Vagina (tissue), 2 donors: ENCODE data around the gene TF.

Experiments
- POLR2A ChIP-seq, 2 donors: fragments of 450-650 bp; IDR thresholded peaks; one replicate each; pipeline ENCODE4 v1.6.1; 2017; ENCODE audit warnings: antibody characterized with exemption in 2 of 2, mild to moderate bottlenecking in 2 of 2, moderate library complexity in 2 of 2
- POLR2AphosphoS5 ChIP-seq, 2 donors: sonication (generic); formaldehyde crosslinking; IDR thresholded peaks; one replicate each; pipeline ENCODE4 v1.9.0; 2017; ENCODE audit warnings: antibody characterized with exemption in 2 of 2, mild to moderate bottlenecking in 2 of 2, low read depth in 1 of 2; ENCODE audit not compliant: insufficient read depth in 1 of 2
- TF ChIP-seq, protein P1 (sequence below), 3 experiments: fragments of 450-650 bp in 2 of 3; fragments of 200-600 bp in 1 of 3; sonication (generic) in 1 of 3; IDR thresholded peaks; one replicate each; pipeline ENCODE4 v1.5.1; 2017 to 2019; ENCODE audit warnings: antibody characterized with exemption in 3 of 3, mild to moderate bottlenecking in 2 of 3, moderate library complexity in 2 of 3

DNA sequence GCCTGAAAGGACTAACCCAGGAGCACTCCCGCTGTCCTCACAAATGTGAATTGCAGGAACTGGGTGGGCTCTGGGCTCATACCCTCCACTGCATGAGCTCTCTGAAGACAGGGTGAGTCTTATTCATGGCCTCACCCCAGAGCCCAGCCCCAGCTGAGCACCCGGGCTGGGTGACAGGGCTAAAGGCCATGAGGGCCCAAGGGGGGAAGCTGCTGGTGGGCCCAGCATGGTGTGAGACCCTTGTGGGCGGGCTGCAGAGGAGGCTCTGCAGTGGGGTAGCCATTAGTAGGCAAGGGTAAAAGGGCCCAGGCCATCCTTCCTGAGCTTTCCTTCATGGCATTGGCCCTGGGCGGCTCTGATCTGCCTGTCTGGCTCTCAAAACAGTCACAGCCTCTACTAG, 89.8 kb downstream of the TF start:
- TF ChIP-seq POLR2AphosphoS5 (IDR thresholded peaks at IDR 0.05; ENCODE audit: insufficient read depth in 1 of 2, low read depth in 1 of 2) (no peak), POLR2A (IDR thresholded peaks at IDR 0.05) (no peak)
- TF ChIP-seq, protein P1, sequence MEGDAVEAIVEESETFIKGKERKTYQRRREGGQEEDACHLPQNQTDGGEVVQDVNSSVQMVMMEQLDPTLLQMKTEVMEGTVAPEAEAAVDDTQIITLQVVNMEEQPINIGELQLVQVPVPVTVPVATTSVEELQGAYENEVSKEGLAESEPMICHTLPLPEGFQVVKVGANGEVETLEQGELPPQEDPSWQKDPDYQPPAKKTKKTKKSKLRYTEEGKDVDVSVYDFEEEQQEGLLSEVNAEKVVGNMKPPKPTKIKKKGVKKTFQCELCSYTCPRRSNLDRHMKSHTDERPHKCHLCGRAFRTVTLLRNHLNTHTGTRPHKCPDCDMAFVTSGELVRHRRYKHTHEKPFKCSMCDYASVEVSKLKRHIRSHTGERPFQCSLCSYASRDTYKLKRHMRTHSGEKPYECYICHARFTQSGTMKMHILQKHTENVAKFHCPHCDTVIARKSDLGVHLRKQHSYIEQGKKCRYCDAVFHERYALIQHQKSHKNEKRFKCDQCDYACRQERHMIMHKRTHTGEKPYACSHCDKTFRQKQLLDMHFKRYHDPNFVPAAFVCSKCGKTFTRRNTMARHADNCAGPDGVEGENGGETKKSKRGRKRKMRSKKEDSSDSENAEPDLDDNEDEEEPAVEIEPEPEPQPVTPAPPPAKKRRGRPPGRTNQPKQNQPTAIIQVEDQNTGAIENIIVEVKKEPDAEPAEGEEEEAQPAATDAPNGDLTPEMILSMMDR (IDR thresholded peaks at IDR 0.05): no peak
